Body of pancreas (tissue), 4 donors: ENCODE measurements around the gene UBE3B.

Source experiments
- POLR2A ChIP-seq, 3 donors: fragments of 450-650 bp; IDR thresholded peaks; one replicate each; pipeline ENCODE4 v1.6.1; 2016; ENCODE audit warnings: antibody characterized with exemption in 3 of 3, mild to moderate bottlenecking in 2 of 3
- TF ChIP-seq, protein P1 (sequence below), 7 experiments: fragments of 450-650 bp in 4 of 7; fragments of 200-600 bp in 3 of 7; sonication (generic) in 3 of 7; IDR thresholded peaks; one replicate each; pipeline ENCODE4 v1.5.1; 2016 to 2019; ENCODE audit warnings: antibody characterized with exemption in 7 of 7

DNA sequence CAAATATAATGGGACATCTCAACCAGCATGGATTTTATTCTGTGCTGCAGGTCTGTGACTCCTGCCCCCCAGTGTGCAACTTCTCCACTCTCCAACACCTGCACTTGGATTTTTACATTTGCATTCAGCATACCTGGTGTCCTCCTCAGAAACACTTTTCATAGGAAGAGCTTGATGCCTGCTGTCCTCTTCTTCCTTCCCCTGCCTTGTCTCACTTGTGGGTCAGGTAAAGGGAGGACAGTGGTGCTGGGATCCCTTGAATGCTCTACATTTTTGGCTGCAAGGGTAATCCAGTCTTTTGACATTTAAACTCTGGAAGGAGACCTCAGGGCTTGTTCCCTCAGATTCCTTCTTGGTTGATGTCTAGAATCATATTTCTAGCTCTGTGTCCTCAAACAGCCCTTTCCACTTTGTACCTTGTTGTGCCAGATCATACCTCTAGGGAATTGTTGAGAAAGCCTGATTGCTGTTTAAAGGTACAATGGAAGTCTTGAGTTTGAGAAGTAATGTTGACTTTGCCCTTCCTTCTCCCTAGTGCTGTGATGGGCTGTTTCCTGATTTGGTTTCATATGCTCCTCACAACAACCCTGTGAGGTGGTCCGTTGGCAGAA lies 12.6 kb downstream of the UBE3B start:
- TF ChIP-seq, protein P1, sequence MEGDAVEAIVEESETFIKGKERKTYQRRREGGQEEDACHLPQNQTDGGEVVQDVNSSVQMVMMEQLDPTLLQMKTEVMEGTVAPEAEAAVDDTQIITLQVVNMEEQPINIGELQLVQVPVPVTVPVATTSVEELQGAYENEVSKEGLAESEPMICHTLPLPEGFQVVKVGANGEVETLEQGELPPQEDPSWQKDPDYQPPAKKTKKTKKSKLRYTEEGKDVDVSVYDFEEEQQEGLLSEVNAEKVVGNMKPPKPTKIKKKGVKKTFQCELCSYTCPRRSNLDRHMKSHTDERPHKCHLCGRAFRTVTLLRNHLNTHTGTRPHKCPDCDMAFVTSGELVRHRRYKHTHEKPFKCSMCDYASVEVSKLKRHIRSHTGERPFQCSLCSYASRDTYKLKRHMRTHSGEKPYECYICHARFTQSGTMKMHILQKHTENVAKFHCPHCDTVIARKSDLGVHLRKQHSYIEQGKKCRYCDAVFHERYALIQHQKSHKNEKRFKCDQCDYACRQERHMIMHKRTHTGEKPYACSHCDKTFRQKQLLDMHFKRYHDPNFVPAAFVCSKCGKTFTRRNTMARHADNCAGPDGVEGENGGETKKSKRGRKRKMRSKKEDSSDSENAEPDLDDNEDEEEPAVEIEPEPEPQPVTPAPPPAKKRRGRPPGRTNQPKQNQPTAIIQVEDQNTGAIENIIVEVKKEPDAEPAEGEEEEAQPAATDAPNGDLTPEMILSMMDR (IDR thresholded peaks at IDR 0.05), result no peak
- TF ChIP-seq POLR2A (IDR thresholded peaks at IDR 0.05), result no peak
